Gastrocnemius medialis (tissue), 4 donors: ENCODE measurements around the gene SRGN. TPM values are rescaled to one million over a fixed set of nuclear protein-coding genes. Genes with fewer than 3 reads are reported as not detected.
A peak's percentile ranks its signal among the peaks of the same experiment; 100 is the strongest.
"Not testable (repeated sequence)": the region's sequence is repeated elsewhere in the genome, so short reads cannot be mapped to it uniquely, and the experiment has no call there.

Experiments used
- ATAC-seq, 2 donors: fragments of 150-250 bp; one replicate each; pipeline ENCODE4 v1.9.1; 2016
- DNase-seq, 2 donors: peaks; one replicate each; pipeline ENCODE4 v3.0.0-alpha.2; 2019
- H3K27ac ChIP-seq, 4 donors: fragments of 200-600 bp; sonication (generic); 1 replicate in 1 of 4; 2 replicates in 3 of 4; pipeline ENCODE4 v1.5.1; 2016 to 2018; ENCODE audit warnings: mild to moderate bottlenecking in 2 of 4, moderate library complexity in 1 of 4
- H3K27me3 ChIP-seq, 3 donors: fragments of 200-600 bp; sonication (generic) in 2 of 3; 1 replicate in 1 of 3; 2 replicates in 2 of 3; pipeline versions ENCODE4 v1.5.1 to v1.6.0; 2016 to 2019; ENCODE audit warnings: mild to moderate bottlenecking in 1 of 3, moderate library complexity in 1 of 3
- H3K36me3 ChIP-seq, 2 donors: fragments of 200-600 bp; sonication (generic) in 1 of 2; one replicate each; pipeline ENCODE4 v1.5.1; 2017 to 2018
- H3K4me1 ChIP-seq, 2 donors: fragments of 200-600 bp; sonication (generic) in 1 of 2; one replicate each; pipeline ENCODE4 v1.5.1; 2016 to 2017; ENCODE audit warnings: mild to moderate bottlenecking in 2 of 2
- H3K4me3 ChIP-seq, 4 donors: fragments of 200-600 bp; sonication (generic) in 3 of 4; 1 replicate in 1 of 4; 2 replicates in 3 of 4; pipeline ENCODE4 v1.5.1; 2016 to 2019; ENCODE audit warnings: mild to moderate bottlenecking in 2 of 4
- H3K9me3 ChIP-seq, 3 donors: fragments of 200-600 bp; sonication (generic) in 2 of 3; 1 replicate in 1 of 3; 2 replicates in 2 of 3; pipeline ENCODE4 v1.5.1; 2016 to 2019
- CTCF ChIP-seq, 5 experiments: fragments of 450-650 bp in 3 of 5; fragments of 200-600 bp in 2 of 5; sonication (generic) in 2 of 5; IDR thresholded peaks in 4 of 5; conservative IDR thresholded peaks in 1 of 5; 1 replicate in 4 of 5; 2 replicates in 1 of 5; pipeline ENCODE4 v1.5.1; 2016 to 2019; ENCODE audit warnings: antibody characterized with exemption in 5 of 5, mild to moderate bottlenecking in 3 of 5, moderate library complexity in 3 of 5
- POLR2A ChIP-seq, 2 donors: fragments of 450-650 bp; IDR thresholded peaks; one replicate each; pipeline ENCODE4 v1.6.1; 2017; ENCODE audit warnings: antibody characterized with exemption in 2 of 2, mild to moderate bottlenecking in 2 of 2, moderate library complexity in 2 of 2
- in situ Hi-C, 4 donors: fragments of 200-750 bp; cut with MboI; loops; one replicate each; pipeline versions ENCODE4 v1.15.0 to v1.8.0; 2017; ENCODE audit warnings: low sequenced_read_pairs in 4 of 4
- intact Hi-C: fragments of 100-400 bp; cut with DNase I; formaldehyde crosslinking; loops from one replicate; pipeline ENCODE4 v1.15.1; 2023; ENCODE audit warnings: low total_unique reads
- total RNA-seq, 4 donors: library from RNA; depleted of rRNA; stranded (reverse); fragments of >200 nt; gene quantifications; one replicate each; pipeline versions ENCODE4 v1.1.0 to v1.2.3, GENCODE V29; 2016

SRGN gene
- 10 to 100 TPM; 27.1 to 73.1 (median 37.8) TPM for total RNA-seq

GRCh38 chr10:69087590-69088470, at the start of gene SRGN:
TSS of gene SRGN (plus strand) at chr10:69088103. CDS start at chr10:69088158, 55 bp downstream.
- H3K4me3 ChIP-seq, result peak within 1 kb of the TSS; percentile 39 to 58 (median 47)
- ATAC-seq (peak; percentile 77 to 82), DNase-seq (peak; percentile 54 to 65)
- in situ Hi-C loops, result no loop called here
- TF ChIP-seq CTCF (IDR thresholded peaks at IDR 0.05 in 4 of 5, conservative IDR thresholded peaks at IDR 0.05 in 1 of 5) (no peak), POLR2A (IDR thresholded peaks at IDR 0.05) (peak; percentile 69 to 88)
- no peaks in the 10 kb centered on the region for H3K9me3 ChIP-seq
- H3K4me1 ChIP-seq, result peaks cover 7 to 11% of the 10 kb centered on the region in 2 donors
- no peaks in the 10 kb centered on the region for H3K36me3 ChIP-seq
- intact Hi-C loops, result no loop called here
- H3K27me3 ChIP-seq, result no peaks in the 10 kb centered on the region
- H3K27ac ChIP-seq, result peak within 1 kb of the TSS; percentile 79 to 85 (median 83)

- H3K4me3 ChIP-seq, H3K9me3 ChIP-seq, H3K36me3 ChIP-seq, H3K27me3 ChIP-seq, DNase-seq, in situ Hi-C loops, ATAC-seq, intact Hi-C loops, H3K4me1 ChIP-seq, H3K27ac ChIP-seq: not testable (repeated sequence)
Observed at GRCh38 chr10:69040904-69041303, 47.0 kb upstream of the SRGN start.

- H3K4me1 ChIP-seq, result no peaks in the 10 kb centered on the region
- H3K27me3 ChIP-seq, result no peaks in the 10 kb centered on the region
- H3K4me3 ChIP-seq, result no peak overlapping the region
- DNase-seq (no peak), ATAC-seq (no peak)
- no peak overlapping the region for H3K27ac ChIP-seq
- in situ Hi-C loops, result no loop called here
- no peaks in the 10 kb centered on the region for H3K36me3 ChIP-seq
- TF ChIP-seq CTCF (IDR thresholded peaks at IDR 0.05 in 4 of 5, conservative IDR thresholded peaks at IDR 0.05 in 1 of 5), result no peak
- no peak for TF ChIP-seq POLR2A (IDR thresholded peaks at IDR 0.05)
- no peaks in the 10 kb centered on the region for H3K9me3 ChIP-seq
- intact Hi-C loops, result no loop called here
Observed at GRCh38 chr10:69042417-69042816, 45.5 kb upstream of the SRGN start.

GRCh38 chr10:69042838-69043237, 45.1 kb upstream of the SRGN start:
- no peak overlapping the region for H3K27ac ChIP-seq

More at GRCh38 chr10:69042838-69043237, 45.1 kb upstream of the SRGN start:
- TF ChIP-seq CTCF (IDR thresholded peaks at IDR 0.05 in 4 of 5, conservative IDR thresholded peaks at IDR 0.05 in 1 of 5) (no peak), POLR2A (IDR thresholded peaks at IDR 0.05) (no peak)
- no peak overlapping the region for H3K4me3 ChIP-seq
- H3K27me3 ChIP-seq, result no peaks in the 10 kb centered on the region
- no peaks in the 10 kb centered on the region for H3K36me3 ChIP-seq
- ATAC-seq, result no peak
- no peak for DNase-seq
- no peaks in the 10 kb centered on the region for H3K9me3 ChIP-seq
- no peaks in the 10 kb centered on the region for H3K4me1 ChIP-seq
- intact Hi-C loops, result no loop called here
- in situ Hi-C loops, result no loop called here
